ENCODE measurements around the gene RPS29. TPM values are rescaled to one million over a fixed set of nuclear protein-coding genes. Genes with fewer than 3 reads are reported as not detected.

RPS29 gene
- total RNA-seq, 1 experiment from 2014 or later: 866 TPM

- no peaks in the 10 kb centered on the region for H3K4me1 ChIP-seq (ENCODE audit: control insufficient read depth, insufficient read depth, low read length)
- ChIA-PET CTCF (no interaction called here), POLR2A (no interaction called here)
- in situ Hi-C loops (cut with HindIII; ENCODE audit: low pct_unique_long_range_greater_than_20kb, low sequenced_read_pairs): no loop called here
- H3K4me3 ChIP-seq (ENCODE audit: low read depth in 2 of 2, low read length in 2 of 2): no peak overlapping the region
- DNase-seq (ENCODE audit: low read depth, low spot score) (no peak), ATAC-seq (no peak)
- no peak overlapping the region for H3K27ac ChIP-seq (ENCODE audit: low read length)
- BruUV-seq (replicated peaks): no TSS peak
- H3K9me3 ChIP-seq (ENCODE audit: control insufficient read depth, insufficient read depth, low read depth, low read length): no peaks in the 10 kb centered on the region
- intact Hi-C loops (cut with micrococcal nuclease; ENCODE audit: unreplicated experiment): no loop called here
- no peaks in the 10 kb centered on the region for H3K27me3 ChIP-seq (ENCODE audit: control insufficient read depth, insufficient read depth, low read length)
- TF ChIP-seq POLR2AphosphoS5 (IDR thresholded peaks at IDR 0.05; ENCODE audit: low read depth, low read length) (no peak), TCF7L2 (IDR thresholded peaks at IDR 0.05; ENCODE audit: low read depth, low read length) (no peak), CTCF (IDR thresholded peaks at IDR 0.05) (no peak), SIN3A (IDR thresholded peaks at IDR 0.05; ENCODE audit: borderline replicate concordance, insufficient read depth, low read depth, low read length) (no peak)
- no peaks in the 10 kb centered on the region for H3K36me3 ChIP-seq (ENCODE audit: control insufficient read depth, insufficient read depth, low read length)
These were observed 16.9 kb downstream of the RPS29 start for GRCh38 chr14:49569281-49569680.

- BruUV-seq (replicated peaks): no TSS peak
- in situ Hi-C loops (cut with HindIII; ENCODE audit: low pct_unique_long_range_greater_than_20kb, low sequenced_read_pairs): no loop called here
- Histone ChIP-seq H3K27ac (ENCODE audit: low read length) (no peak overlapping the region), H3K9me3 (ENCODE audit: control insufficient read depth, insufficient read depth, low read depth, low read length) (no peaks in the 10 kb centered on the region), H3K4me3 (ENCODE audit: low read depth in 2 of 2, low read length in 2 of 2) (no peak overlapping the region), H3K4me1 (ENCODE audit: control insufficient read depth, insufficient read depth, low read length) (no peaks in the 10 kb centered on the region), H3K36me3 (ENCODE audit: control insufficient read depth, insufficient read depth, low read length) (no peaks in the 10 kb centered on the region), H3K27me3 (ENCODE audit: control insufficient read depth, insufficient read depth, low read length) (no peaks in the 10 kb centered on the region)
- intact Hi-C loops (cut with micrococcal nuclease; ENCODE audit: unreplicated experiment): no loop called here
- no peak for DNase-seq (ENCODE audit: low read depth, low spot score)
- ChIA-PET POLR2A (no interaction called here), CTCF (no interaction called here)
- TF ChIP-seq CTCF (IDR thresholded peaks at IDR 0.05): no peak
- TF ChIP-seq TCF7L2 (IDR thresholded peaks at IDR 0.05; ENCODE audit: low read depth, low read length): no peak
- no peak for ATAC-seq
These were observed 19.5 kb downstream of the RPS29 start for GRCh38 chr14:49566714-49567113.

- in situ Hi-C loops (cut with HindIII; ENCODE audit: low pct_unique_long_range_greater_than_20kb, low sequenced_read_pairs) (no loop called here), intact Hi-C loops (cut with micrococcal nuclease; ENCODE audit: unreplicated experiment) (no loop called here)
- DNase-seq (ENCODE audit: low read depth, low spot score) (no peak), ATAC-seq (no peak)
- Histone ChIP-seq H3K4me1 (ENCODE audit: control insufficient read depth, insufficient read depth, low read length) (no peaks in the 10 kb centered on the region), H3K27me3 (ENCODE audit: control insufficient read depth, insufficient read depth, low read length) (no peaks in the 10 kb centered on the region), H3K9me3 (ENCODE audit: control insufficient read depth, insufficient read depth, low read depth, low read length) (no peaks in the 10 kb centered on the region), H3K4me3 (ENCODE audit: low read depth in 2 of 2, low read length in 2 of 2) (no peak overlapping the region), H3K36me3 (ENCODE audit: control insufficient read depth, insufficient read depth, low read length) (no peaks in the 10 kb centered on the region), H3K27ac (ENCODE audit: low read length) (no peak overlapping the region)
- BruUV-seq (replicated peaks): no TSS peak
- ChIA-PET POLR2A (no interaction called here), CTCF (no interaction called here)
- no peak for TF ChIP-seq SIN3A (IDR thresholded peaks at IDR 0.05; ENCODE audit: borderline replicate concordance, insufficient read depth, low read depth, low read length)
- TF ChIP-seq REST (IDR thresholded peaks at IDR 0.05; ENCODE audit: insufficient read depth in 1 of 2, low read depth in 2 of 2, low read length in 1 of 2): no peak
- no peak for TF ChIP-seq POLR2AphosphoS5 (IDR thresholded peaks at IDR 0.05; ENCODE audit: low read depth, low read length)
- TF ChIP-seq CTCF (IDR thresholded peaks at IDR 0.05): no peak
- TF ChIP-seq TCF7L2 (IDR thresholded peaks at IDR 0.05; ENCODE audit: low read depth, low read length): no peak
These were observed 26.0 kb downstream of the RPS29 start for GRCh38 chr14:49559979-49560768.

Measured in Panc1 (cell line).